Pulmonary artery endothelial cell (primary cell): ENCODE results near the gene PKNOX1. TPM values are rescaled to one million over a fixed set of nuclear protein-coding genes. Genes with fewer than 3 reads are reported as not detected.
"Not testable (repeated sequence)": the region's sequence is repeated elsewhere in the genome, so short reads cannot be mapped to it uniquely, and the experiment has no call there.

Source experiments
- DNase-seq: peaks from one replicate; pipeline ENCODE4 v3.0.0-alpha.2; 2011; ENCODE audit warnings: low read depth, low spot score
- total RNA-seq: library from RNA; depleted of rRNA; stranded (reverse); fragments of >200 nt; gene quantifications from 2 replicates; pipeline ENCODE4 v1.2.3, GENCODE V29; 2014

The PKNOX1 gene
- total RNA-seq, 1 donor from 2014 or later: 20.9 TPM

DNA sequence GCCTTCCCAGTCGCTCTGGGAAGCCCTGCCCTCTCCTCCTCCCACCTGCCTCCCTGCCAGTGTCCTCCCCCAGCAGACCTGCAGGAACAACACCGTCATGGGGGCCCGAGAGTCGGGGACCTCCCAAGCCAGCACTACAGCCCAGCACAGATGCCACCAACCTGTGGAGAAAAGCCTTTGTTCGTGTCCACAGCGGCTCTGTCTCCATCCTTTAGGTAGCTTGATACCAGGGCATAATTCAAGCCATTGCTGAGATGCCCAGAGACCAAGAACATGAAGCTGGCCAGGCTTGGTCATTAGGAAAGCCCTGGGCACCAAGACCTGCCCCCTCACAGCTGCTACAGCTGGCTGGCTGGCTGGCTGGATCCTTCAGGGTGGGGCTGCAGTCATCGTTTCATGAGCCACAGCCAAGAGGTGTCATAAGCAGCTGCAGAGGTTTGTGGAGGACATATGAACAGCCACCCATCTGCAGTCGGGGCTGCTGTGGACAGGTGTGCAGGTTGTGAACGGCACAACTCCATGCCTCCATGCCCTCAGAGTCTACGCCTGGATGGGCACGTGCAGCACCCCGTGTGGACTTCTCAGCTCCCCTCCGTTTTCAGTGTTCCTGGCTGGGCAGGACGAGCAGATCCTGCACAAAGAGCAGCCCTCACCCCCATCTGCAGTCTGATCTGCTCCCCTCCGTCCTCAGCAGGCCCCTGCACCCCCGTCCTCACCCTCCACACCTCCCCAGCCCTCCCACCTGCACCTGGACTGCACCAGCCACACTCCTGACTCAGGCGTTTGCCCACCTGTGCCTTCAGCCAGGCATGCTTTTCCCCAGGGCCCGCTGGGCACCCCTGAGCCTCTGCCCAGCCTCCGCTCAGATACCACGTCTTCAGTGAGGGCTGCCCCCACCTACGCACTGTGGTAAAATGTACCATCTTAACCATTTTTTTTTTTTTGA lies 71.8 kb downstream of the PKNOX1 start:
- not testable (repeated sequence) for DNase-seq

GRCh38 chr21:43053112-43053511 lies 78.8 kb downstream of the PKNOX1 start:
- DNase-seq: not testable (repeated sequence)

DNA sequence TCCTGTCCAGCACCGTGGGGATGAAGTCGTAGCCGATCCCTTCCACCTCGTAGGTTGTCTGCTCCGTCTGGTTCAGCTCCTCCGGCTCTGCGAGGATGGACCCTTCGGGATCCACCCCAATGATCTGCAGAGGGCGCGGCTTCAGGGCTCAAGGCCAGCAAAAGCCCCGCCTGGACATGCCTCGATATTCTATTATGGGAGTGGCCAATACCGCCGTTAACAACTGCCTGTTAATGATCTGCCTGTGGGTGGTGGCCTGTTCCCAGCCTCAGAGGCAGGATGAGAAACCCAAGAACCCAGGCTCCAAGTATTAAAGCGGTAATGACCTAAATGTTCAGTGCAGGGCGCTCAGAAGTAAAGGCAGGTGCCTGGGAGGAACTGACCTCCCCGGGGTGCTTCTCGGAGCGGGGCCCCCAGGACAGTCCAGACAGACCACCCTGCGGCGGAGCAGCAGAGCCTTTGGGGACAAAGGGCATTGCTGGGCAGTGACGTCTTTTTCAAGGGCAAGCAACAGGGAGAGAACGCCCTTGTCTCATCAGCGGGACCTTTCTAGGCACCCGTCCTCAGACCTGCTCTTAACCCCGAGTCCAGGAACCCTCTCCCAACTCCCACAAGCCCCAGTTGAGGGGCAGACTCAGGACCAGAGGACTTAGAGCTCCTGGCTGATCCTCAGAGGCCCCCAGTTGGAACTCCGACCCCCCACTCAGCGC lies 88.7 kb downstream of the PKNOX1 start:
- DNase-seq: not testable (repeated sequence)

DNA sequence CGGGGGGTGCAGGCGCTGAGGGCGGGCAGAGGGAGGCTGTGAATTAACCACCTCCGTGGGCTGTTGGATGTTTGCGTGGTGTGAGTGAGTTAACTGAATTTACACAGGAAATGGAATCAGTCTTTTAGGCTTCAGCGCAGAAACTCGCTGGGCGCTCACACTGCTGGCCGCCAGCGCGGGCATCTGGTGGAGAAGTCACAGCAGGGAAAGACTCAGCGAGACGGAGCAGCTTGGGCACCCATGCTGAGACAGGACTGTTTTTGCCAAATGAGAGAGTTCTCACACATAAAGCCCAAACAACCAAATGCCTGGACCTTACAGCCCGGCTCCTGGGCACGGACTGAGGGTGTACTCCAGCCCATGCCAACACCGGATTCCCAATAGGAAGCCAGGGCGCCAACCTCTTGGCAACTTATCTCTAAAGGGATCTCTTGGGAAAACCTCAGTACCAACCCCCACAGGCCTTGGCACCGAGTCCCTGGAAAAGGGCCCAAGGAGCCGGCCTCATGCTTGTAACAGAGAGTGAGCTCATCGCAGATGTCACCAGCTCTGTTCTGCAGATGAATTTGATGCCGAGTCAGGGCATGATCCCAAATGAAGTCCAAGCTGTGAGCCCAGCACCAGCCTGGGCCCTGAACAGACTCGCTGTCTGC lies 90.0 kb downstream of the PKNOX1 start:
- not testable (repeated sequence) for DNase-seq

DNA sequence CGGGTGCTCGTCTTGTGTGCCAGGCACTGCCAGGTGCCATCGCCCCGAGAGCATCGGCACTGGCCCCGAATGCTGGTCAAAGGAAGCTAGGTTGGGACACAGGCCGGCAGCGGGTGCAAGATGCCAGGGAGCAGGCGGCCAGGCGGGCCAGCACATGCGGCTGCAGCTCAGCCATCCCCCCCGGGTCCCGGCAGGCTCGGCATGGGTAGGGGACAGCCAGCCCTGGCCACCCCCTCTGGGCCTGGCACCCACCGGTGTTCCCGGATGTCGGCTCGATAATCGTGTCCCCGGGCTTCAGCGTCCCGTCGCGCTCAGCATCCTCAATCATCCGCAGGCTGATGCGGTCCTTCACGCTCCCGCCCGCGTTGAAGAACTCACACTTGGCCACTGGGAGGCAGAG lies 91.6 kb downstream of the PKNOX1 start:
- not testable (repeated sequence) for DNase-seq

- not testable (repeated sequence) for DNase-seq
Measured at GRCh38 chr21:43066690-43067089, 92.3 kb downstream of the PKNOX1 start.

- not testable (repeated sequence) for DNase-seq
Measured at GRCh38 chr21:43068065-43068464, 93.7 kb downstream of the PKNOX1 start.

DNA sequence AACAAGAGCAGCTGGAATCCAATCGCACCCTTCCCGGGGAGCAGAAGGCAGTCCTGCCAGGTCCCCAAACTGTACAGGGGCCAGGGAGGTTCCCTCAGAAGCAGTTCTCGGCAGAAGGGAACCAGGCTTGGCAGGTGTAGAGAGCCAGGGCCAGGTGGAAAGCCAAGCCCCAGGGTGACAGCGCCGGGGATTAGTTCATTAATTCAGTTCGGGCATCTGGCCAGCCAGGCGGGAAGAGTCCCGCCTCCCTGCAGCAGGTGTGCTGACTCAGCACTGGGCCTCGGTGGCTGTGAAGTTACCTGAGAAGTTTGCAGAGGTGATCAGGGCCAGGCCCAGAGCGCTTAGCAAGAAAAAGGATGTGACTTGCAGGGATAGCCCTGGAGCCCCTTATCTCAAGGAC lies 95.3 kb downstream of the PKNOX1 start:
- not testable (repeated sequence) for DNase-seq

- not testable (repeated sequence) for DNase-seq
Measured at GRCh38 chr21:43072742-43073141, 98.4 kb downstream of the PKNOX1 start.

DNA sequence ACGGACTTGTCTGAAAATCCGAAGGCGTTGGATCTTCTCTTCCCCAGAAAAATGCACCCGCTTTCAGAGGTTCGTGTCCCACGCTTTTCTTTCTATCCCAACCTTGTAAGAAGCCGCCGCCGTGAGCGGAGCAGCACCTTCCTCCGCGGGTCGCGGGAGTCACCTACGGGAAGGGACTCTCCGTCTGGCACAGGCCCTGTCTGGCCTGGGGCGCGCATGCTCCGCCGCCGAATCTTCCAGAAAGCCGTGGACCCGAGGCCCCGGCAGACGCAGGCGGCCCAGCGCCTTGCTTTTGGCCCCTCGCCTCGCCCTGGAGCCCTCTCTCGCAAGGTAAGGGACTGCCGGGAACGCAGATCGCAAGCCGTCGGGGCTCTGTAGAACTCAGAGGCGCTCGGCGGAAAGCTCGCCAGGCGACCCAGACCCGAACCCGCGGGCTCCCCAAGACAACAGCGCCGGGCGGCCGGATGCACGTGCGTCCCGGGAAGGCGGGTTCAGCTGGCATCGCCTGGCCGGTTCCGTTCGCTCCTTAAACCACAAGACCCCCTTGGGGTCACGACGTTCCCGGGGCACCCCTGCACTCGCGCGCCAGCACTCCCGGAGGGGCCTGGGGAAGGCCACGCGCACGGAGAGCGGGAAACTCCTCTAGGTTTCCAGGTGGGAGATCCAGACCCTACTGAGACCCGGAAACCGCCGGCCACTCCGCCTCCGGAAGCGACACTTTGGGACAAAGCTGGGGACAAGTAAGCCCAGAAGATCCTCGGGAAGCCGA lies 100.2 kb downstream of the PKNOX1 start:
- not testable (repeated sequence) for DNase-seq

DNA sequence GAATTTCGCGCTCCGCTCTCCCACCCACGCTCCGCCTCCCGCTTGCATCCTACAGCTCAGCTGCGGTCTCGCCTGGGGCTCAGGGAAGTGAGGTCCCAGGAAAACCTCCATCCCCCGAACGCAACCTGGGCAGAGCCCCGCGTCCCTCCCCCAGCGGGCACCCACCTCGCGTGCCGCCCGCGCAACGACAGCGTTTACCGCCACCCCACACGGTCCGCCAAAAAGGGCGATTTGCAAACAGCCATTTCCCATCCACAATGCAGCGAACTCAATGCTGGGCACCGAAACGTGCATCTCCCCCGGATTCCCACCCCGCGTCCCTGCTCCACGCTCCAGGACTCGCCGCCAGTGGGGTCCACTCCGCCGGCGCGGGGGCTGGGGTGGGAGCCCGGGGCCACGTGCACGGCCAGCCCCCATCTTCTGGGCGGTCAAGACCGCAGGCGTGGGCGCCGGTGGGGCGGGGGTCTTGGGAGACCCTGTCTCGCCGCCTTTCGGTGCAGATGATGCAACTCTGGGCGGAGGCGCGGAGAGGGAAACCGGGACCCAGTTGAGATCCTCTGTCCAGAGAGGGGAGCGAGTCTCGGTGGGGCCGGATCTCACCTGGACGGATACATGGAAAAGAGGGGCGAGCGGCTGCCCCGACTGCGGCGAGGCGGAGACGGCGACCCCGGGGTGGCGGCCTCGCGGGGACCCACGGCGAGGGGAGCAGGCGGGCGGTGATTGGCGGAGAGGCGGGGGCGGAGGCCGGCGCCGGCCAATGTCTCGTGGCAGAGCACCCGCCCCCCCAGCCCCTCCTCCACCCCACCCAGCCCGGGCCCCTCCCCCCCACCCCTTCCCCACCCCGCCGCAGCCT lies 101.0 kb downstream of the PKNOX1 start, which contains the start of gene CBS:
CBS (minus strand) TSS at position 666 of the 853 bp plus-strand sequence. CDS start 3,642 bp downstream, outside the sequence.
- not testable (repeated sequence) for DNase-seq

DNA sequence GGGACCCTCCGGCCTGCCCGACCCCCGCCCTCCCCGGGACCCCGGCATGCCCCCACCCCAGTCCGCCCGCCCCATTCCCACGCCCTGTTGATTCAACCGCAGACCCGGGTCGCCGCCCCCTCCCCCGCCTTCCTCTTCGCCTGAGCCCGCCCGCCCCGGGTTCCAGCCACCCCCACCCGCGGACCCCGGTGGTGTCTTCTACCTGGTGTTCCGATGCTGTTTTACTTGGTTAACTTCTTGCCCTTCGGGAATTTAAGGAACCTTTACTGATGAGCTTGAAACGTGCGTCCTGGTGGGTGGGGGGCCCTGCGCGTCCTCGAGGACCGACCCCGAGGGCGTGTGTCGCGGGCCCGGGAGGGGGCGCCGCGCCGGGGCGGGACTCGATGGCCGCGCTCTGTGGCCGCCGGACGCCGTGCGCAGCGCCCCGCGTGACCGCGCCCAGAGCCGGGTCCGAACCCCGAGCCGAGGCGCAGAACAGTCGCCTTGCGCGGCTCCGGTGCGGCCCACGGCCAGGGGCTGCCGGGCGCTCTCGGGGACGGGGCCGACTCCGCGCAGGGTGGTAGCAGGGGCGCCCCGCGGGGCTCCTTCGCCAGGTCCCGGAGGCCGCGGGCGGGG lies 101.8 kb downstream of the PKNOX1 start:
- DNase-seq: not testable (repeated sequence)

GRCh38 chr21:43076643-43077042 lies 102.3 kb downstream of the PKNOX1 start:
- DNase-seq: not testable (repeated sequence)

DNA sequence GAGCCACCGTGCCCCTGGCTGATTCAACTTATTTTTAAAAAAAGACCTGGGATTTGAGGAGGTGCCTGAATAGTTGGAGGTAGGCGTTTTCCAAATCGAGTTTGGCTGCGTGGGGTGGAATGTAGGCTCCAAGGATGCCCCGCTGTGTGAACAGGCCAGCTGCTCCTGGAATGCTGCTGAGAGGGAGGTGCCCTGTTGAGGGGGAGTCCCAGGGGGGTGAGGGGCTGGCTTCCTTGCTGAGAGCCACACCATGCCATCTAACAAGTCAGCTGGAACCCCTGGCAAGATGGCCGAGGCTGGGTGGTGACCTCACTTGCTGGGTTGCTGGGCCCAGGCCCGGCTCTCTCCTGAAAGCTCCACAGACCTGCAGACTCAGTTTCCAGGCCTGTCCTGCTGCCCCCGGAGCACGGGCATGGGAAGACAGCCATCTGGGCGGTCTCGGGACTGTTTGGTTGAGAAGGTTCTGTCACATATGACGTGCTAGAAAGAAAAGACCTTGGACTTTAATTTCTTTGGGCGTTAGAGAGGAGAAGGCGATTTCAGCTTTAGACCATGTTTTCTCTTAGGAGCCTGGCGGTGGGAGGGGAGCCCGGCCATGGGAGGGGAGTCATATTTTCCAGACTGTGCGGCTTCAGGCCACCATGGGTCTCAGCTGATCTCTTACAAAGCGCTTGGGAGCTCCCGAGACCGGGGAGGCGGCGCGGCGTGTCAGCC lies 108.4 kb downstream of the PKNOX1 start:
- not testable (repeated sequence) for DNase-seq

Other genes with a start within 250 kb of the PKNOX1 start
- gene WDR4, start 95.0 kb upstream of the PKNOX1 start, total RNA-seq: 13.8 and 30.7 TPM in 2 replicates
- gene NDUFV3, start 81.3 kb upstream of the PKNOX1 start, total RNA-seq: 43.7 and 49.1 TPM in 2 replicates
- gene ERVH48-1, start 48.9 kb upstream of the PKNOX1 start, total RNA-seq: not detected in 2 replicates
- 53.9 and 82.4 TPM in 2 replicates for gene CBS, start 101.3 kb downstream of the PKNOX1 start, total RNA-seq
- 52.6 and 56.7 TPM in 2 replicates for gene U2AF1, start 133.0 kb downstream of the PKNOX1 start, total RNA-seq
- gene CRYAA, start 194.4 kb downstream of the PKNOX1 start, total RNA-seq: not detected in 2 replicates